HepG2 (cell line): ENCODE measurements around the gene SYDE1. TPM values are rescaled to one million over a fixed set of nuclear protein-coding genes. Genes with fewer than 3 reads are reported as not detected.

Source experiments
- ATAC-seq: fragments of 200-7000 bp; cut with Tn5 transposase; 3 replicates; pipeline ENCODE4 v1.9.1; 2020; ENCODE audit warnings: mild to moderate bottlenecking, moderate library complexity
- BruUV-seq: library from RNA; stranded (reverse); fragments of 400-500 nt; replicated peaks from 2 replicates; lab custom pipeline; 2021; lab: Mats Ljungman, UMichigan
- CTCF ChIA-PET: fragments of 300-600 bp; formaldehyde crosslinking; extraction: SDS; loops from one replicate; lab custom pipeline; 2021; ENCODE audit warnings: low total read pairs, inconsistent platforms, low intra/inter-chr PET ratio; lab: Yijun Ruan, JAX
- POLR2A ChIA-PET: fragments of 350-600 bp; sonication (Branson Sonifier 250); formaldehyde crosslinking; loops from one replicate; lab custom pipeline; 2020; ENCODE audit warnings: antibody characterized with exemption, inconsistent platforms; lab: Yijun Ruan, JAX
- DNase-seq: peaks from one replicate; pipeline ENCODE4 v3.0.0-alpha.2; 2015; ENCODE audit warnings: low spot score
- FAIRE-seq: peaks from 3 replicates; lab custom pipeline; 2011; peaks lifted over from hg19 to GRCh38; lab: Jason Lieb, UNC
- H2AFZ ChIP-seq: one replicate; pipeline ENCODE4 v1.6.1; 2011; ENCODE audit warnings: low read length, inconsistent platforms
- H3K27ac ChIP-seq: fragments of 300-600 bp; 3 replicates; pipeline ENCODE4 v1.8.0; 2011; ENCODE audit warnings: mixed run types, mild to moderate bottlenecking, mixed read lengths, low read length, inconsistent platforms; ENCODE audit not compliant: insufficient read depth; ENCODE audit errors: extremely low read length
- H3K27me3 ChIP-seq, 2 experiments: fragments of 200-600 bp in 1 of 2; 2 replicates in 1 of 2; 3 replicates in 1 of 2; pipeline versions ENCODE4 v1.6.0 to v1.8.0; 2011; ENCODE audit warnings: low read length in 2 of 2, mild to moderate bottlenecking in 2 of 2, moderate library complexity in 2 of 2, inconsistent platforms in 1 of 2; ENCODE audit not compliant: insufficient read depth in 2 of 2, control insufficient read depth in 1 of 2
- H3K36me3 ChIP-seq, 2 experiments: fragments of 200-600 bp in 1 of 2; replicated peaks in 1 of 2; 2 replicates in 1 of 2; 3 replicates in 1 of 2; pipeline versions ENCODE4 v1.5.1 to v1.8.0; 2011; ENCODE audit warnings: low read length in 2 of 2, inconsistent platforms in 1 of 2; ENCODE audit not compliant: insufficient read depth in 2 of 2, control insufficient read depth in 1 of 2
- H3K4me1 ChIP-seq: 2 replicates; pipeline ENCODE4 v1.5.1; 2012; ENCODE audit warnings: low read length, inconsistent platforms; ENCODE audit not compliant: insufficient read depth
- H3K4me2 ChIP-seq: 2 replicates; pipeline ENCODE4 v1.6.0; 2011; ENCODE audit warnings: low read depth, low read length, inconsistent platforms
- H3K4me3 ChIP-seq, 3 experiments: fragments of 200-600 bp in 1 of 3; sonication (generic), shearing (Covaris generic) in 1 of 3; replicated peaks in 1 of 3; 2 replicates each; pipeline ENCODE4 v1.5.1; 2011 to 2016; ENCODE audit warnings: low read length in 3 of 3, inconsistent platforms in 2 of 3, low read depth in 2 of 3, mild to moderate bottlenecking in 2 of 3, control low read depth in 1 of 3, mixed read lengths in 1 of 3; ENCODE audit not compliant: insufficient read depth in 1 of 3
- H3K79me2 ChIP-seq: one replicate; pipeline ENCODE4 v1.6.1; 2011; ENCODE audit warnings: low read length, inconsistent platforms; ENCODE audit not compliant: insufficient read depth
- H3K9ac ChIP-seq: 2 replicates; pipeline ENCODE4 v1.6.0; 2011; ENCODE audit warnings: mild to moderate bottlenecking, low read depth, low read length, inconsistent platforms; ENCODE audit not compliant: insufficient read depth
- H3K9me3 ChIP-seq: 2 replicates; pipeline ENCODE4 v1.5.1; 2012; ENCODE audit warnings: mild to moderate bottlenecking, low read length
- H4K20me1 ChIP-seq: 2 replicates; pipeline ENCODE4 v1.6.0; 2011; ENCODE audit warnings: inconsistent platforms, mild to moderate bottlenecking, low read length, moderate library complexity; ENCODE audit not compliant: insufficient read depth
- MXI1 ChIP-seq: IDR thresholded peaks from 3 replicates; pipeline ENCODE4 v1.6.1; 2012; ENCODE audit warnings: low read depth, low read length, inconsistent platforms, borderline replicate concordance
- ZNF20 ChIP-seq: sonication (generic); formaldehyde crosslinking; IDR thresholded peaks from 2 replicates; pipeline ENCODE4 v1.4.0; 2020; ENCODE audit warnings: mild to moderate bottlenecking, moderate library complexity, missing genetic modification reagents
- ZNF75D ChIP-seq: sonication (generic); formaldehyde crosslinking; IDR thresholded peaks from 2 replicates; pipeline ENCODE4 v1.8.1; 2023; ENCODE audit warnings: missing genetic modification reagents, mild to moderate bottlenecking, borderline replicate concordance
- ZNF83 ChIP-seq: sonication (generic); formaldehyde crosslinking; IDR thresholded peaks from 2 replicates; pipeline ENCODE4 v1.4.0; 2020; ENCODE audit warnings: missing genetic modification reagents, mild to moderate bottlenecking, borderline replicate concordance
- WGBS: methylation state at CpG from one replicate; pipeline ENCODE4 v1.1.6; 2017; ENCODE audit warnings: low lambda C conversion rate; 5-methylcytosine and 5-hydroxymethylcytosine counted together
- in situ Hi-C: cut with HindIII; loops from 2 replicates; pipeline ENCODE4 v1.10.0; 2017; ENCODE audit warnings: low pct_unique_long_range_greater_than_20kb; ENCODE audit not compliant: extremely low pct_ligation_motif_present
- intact Hi-C: fragments of 100-400 bp; cut with micrococcal nuclease; formaldehyde crosslinking; loops from one replicate; pipeline ENCODE4 v1.10.0; 2022; ENCODE audit not compliant: unreplicated experiment
- polyA plus RNA-seq, 8 experiments: library from polyadenylated mRNA; depleted of rRNA in 3 of 8; stranded (reverse) in 7 of 8; unstranded in 1 of 8; fragments of >200 nt; fragmentation: Illumina TruSeq in 4 of 8; extraction: Trizol in 4 of 8; gene quantifications; 2 replicates each; pipeline versions ENCODE4 v1.2.1 to v1.2.3, GENCODE V29; 2011 to 2016; ENCODE audit warnings: low read depth in 4 of 8, missing spikeins in 1 of 8, mixed read lengths in 1 of 8; ENCODE audit not compliant: insufficient read depth in 1 of 8
- total RNA-seq, 5 experiments: library from RNA; depleted of rRNA; stranded (reverse); fragments of >200 nt; fragmentation: Illumina TruSeq; extraction: Trizol; gene quantifications; 2 replicates each; pipeline ENCODE4 v1.2.3, GENCODE V29; 2016; ENCODE audit warnings: low read depth in 1 of 5
- TF ChIP-seq, protein P1 (sequence below), 2 experiments: fragments of 450-650 bp in 1 of 2; sonication (generic) in 1 of 2; formaldehyde crosslinking in 1 of 2; IDR thresholded peaks; 2 replicates each; pipeline versions ENCODE4 v1.6.1 to v1.8.0; 2016 to 2022; ENCODE audit warnings: antibody characterized with exemption in 1 of 2, mild to moderate bottlenecking in 1 of 2, missing genetic modification reagents in 1 of 2

The SYDE1 gene
- total and polyA plus RNA-seq, 2 of the 13 experiments (the other 11 are each of a cell fraction or from before 2014, with no cell fraction given): 4.3 to 13.6 TPM

DNA sequence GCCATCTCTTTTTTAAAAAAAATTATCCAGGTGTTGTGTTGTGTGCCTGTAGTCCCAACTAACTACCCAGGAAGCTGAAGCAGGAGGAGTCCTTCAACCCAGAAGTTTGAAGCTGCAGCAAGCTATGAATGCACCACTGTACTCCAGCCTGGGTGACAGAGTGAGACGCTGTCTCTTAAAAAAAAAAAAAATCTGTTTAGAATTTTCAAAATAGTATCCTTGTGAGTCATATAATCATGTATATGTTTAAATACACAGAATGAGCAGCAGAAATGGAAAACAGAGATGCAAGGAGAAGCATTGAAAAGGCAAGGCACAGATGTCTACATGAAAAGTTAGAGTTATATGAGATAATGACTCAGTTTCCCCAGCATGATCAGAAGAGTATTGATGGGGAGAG lies 31.2 kb downstream of the SYDE1 start:
- no peak for FAIRE-seq
- Histone ChIP-seq H3K4me1 (no peaks in the 10 kb centered on the region), H3K4me3 (no peak overlapping the region), H3K27ac (no peak overlapping the region), H4K20me1 (no peaks in the 10 kb centered on the region), H3K4me2 (no peak overlapping the region), H3K79me2 (no peaks in the 10 kb centered on the region), H2AFZ (no peak overlapping the region), H3K9ac (no peak overlapping the region), H3K36me3 (no peaks in the 10 kb centered on the region), H3K27me3 (no peaks in the 10 kb centered on the region), H3K9me3 (no peaks in the 10 kb centered on the region)
- WGBS: 12% methylated on average over 1 of the region's 1 CpG
- in situ Hi-C loops: no loop called here
- intact Hi-C loops: no loop called here
- DNase-seq: no peak
- CTCF ChIA-PET: no interaction called here
- POLR2A ChIA-PET: no interaction called here
- BruUV-seq: no TSS peak
- ATAC-seq: no peak
- TF ChIP-seq MXI1 (no peak), ZNF20 (CRISPR knock-in tag) (no peak), ZNF75D (CRISPR knock-in tag) (no peak), ZNF83 (no peak)
- TF ChIP-seq, protein P1, sequence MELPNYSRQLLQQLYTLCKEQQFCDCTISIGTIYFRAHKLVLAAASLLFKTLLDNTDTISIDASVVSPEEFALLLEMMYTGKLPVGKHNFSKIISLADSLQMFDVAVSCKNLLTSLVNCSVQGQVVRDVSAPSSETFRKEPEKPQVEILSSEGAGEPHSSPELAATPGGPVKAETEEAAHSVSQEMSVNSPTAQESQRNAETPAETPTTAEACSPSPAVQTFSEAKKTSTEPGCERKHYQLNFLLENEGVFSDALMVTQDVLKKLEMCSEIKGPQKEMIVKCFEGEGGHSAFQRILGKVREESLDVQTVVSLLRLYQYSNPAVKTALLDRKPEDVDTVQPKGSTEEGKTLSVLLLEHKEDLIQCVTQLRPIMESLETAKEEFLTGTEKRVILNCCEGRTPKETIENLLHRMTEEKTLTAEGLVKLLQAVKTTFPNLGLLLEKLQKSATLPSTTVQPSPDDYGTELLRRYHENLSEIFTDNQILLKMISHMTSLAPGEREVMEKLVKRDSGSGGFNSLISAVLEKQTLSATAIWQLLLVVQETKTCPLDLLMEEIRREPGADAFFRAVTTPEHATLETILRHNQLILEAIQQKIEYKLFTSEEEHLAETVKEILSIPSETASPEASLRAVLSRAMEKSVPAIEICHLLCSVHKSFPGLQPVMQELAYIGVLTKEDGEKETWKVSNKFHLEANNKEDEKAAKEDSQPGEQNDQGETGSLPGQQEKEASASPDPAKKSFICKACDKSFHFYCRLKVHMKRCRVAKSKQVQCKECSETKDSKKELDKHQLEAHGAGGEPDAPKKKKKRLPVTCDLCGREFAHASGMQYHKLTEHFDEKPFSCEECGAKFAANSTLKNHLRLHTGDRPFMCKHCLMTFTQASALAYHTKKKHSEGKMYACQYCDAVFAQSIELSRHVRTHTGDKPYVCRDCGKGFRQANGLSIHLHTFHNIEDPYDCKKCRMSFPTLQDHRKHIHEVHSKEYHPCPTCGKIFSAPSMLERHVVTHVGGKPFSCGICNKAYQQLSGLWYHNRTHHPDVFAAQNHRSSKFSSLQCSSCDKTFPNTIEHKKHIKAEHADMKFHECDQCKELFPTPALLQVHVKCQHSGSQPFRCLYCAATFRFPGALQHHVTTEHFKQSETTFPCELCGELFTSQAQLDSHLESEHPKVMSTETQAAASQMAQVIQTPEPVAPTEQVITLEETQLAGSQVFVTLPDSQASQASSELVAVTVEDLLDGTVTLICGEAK (IDR thresholded peaks at IDR 0.05): no peak
- TF ChIP-seq, protein P1 (CRISPR knock-in tag; IDR thresholded peaks at IDR 0.05): no peak
